Brain pericyte (primary cell): ENCODE measurements around the gene SLC16A8.
"Not testable (repeated sequence)": the region's sequence is repeated elsewhere in the genome, so short reads cannot be mapped to it uniquely, and the experiment has no call there.

Experiments used
- DNase-seq: peaks from one replicate; pipeline ENCODE4 v3.0.0-alpha.2; 2012; ENCODE audit warnings: low read depth, low spot score

The SLC16A8 gene, protein sequence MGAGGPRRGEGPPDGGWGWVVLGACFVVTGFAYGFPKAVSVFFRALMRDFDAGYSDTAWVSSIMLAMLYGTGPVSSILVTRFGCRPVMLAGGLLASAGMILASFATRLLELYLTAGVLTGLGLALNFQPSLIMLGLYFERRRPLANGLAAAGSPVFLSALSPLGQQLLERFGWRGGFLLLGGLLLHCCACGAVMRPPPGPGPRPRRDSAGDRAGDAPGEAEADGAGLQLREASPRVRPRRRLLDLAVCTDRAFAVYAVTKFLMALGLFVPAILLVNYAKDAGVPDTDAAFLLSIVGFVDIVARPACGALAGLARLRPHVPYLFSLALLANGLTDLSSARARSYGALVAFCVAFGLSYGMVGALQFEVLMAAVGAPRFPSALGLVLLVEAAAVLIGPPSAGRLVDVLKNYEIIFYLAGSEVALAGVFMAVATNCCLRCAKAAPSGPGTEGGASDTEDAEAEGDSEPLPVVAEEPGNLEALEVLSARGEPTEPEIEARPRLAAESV

DNA sequence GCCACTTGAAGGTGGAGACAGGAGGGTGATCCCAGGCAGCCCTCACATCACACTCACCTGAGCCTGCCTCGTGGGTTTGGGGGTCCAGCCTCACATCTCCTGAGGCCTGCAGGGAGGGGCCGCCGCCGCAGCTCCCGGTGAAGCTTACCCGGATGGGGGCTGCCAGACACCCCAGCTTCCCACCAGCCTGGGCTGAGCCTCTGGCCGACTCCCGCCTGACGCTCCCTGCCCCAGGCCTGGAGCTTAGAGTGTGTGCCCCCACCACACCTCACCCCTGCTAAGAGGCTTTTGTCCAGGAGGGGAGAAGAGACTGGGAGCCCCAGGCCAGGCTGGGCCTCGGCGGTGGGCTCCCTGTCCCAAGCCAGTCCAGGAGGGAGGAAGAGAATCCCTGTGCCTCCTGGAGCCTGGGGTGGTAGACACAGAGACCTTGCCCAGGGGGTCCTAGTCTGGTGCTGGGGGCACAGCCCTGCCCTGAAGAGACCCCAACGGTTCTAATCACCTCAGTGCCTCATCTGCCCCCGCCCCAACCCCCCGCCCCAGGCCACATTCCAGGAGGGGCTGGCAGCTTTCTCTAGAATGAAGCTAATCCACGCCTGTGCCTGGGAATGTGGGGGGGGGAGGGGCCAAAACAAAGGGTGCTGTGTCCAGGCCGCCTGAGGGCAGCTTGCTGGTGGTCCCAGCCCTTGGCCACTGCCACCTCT lies at the start of gene SLC16A8:
Gene SLC16A8 (minus strand): TSS at position 254 of the 701 bp plus-strand sequence. CDS start 1,311 bp downstream, outside the sequence.
- no peak for DNase-seq

DNA sequence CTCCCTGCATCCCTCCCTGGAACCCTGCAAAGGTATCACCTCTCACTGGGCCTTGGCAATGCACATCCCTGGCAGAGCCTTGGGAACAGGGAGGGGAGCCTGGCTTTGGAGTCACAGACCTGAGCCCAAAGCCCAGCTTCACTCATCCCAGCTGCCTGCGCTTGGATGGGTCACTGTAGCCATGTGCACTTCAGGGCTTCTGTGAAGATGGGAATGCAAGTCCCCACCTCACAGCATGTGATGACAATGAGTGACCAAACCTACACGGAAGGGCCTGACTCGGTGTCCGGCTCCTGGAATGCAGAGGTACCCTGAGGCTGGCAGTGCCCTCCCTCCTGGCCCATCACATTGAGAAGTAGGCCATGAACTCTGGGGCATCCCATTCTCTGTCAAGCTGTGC lies 49.3 kb upstream of the SLC16A8 start:
- no peak for DNase-seq

DNA sequence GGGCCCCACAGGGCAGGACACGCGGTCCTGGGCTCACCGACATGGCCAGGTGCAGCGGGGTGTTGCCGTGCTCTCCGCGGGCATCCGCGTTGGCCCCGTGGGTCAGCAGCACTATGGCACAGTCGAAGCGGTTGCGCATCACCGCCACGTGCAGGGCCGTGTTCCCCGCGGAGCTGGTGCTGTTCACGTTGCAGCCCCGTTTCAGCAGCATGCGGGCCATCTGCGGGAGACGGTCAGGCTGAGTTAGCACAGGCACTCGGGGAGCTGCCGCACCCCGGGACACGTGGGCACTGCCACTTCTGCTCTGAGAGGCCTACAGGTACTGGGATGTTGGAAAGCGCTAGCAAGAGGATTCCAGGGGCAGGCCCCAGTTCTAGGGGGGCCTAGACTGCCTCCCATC lies 48.8 kb upstream of the SLC16A8 start:
- no peak for DNase-seq

DNA sequence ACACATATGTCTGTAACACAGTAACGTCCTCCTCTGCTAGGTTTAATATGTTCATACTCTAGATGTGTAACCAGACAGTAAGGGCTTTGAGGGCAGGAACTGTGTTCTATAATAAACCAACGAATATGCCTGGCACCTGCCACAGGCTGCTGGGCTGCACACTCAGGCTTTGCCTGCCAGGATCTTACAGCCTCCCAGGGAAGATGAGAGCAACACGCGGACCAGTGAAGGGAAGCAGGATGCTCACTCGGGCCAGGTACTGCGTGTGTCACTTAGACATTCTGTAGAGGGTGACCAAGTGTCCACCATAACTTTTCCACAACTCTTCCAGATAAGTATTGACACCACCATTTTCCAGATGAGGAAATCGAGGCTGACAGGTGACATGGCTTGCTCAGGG lies 48.2 kb upstream of the SLC16A8 start:
- DNase-seq: no peak

DNA sequence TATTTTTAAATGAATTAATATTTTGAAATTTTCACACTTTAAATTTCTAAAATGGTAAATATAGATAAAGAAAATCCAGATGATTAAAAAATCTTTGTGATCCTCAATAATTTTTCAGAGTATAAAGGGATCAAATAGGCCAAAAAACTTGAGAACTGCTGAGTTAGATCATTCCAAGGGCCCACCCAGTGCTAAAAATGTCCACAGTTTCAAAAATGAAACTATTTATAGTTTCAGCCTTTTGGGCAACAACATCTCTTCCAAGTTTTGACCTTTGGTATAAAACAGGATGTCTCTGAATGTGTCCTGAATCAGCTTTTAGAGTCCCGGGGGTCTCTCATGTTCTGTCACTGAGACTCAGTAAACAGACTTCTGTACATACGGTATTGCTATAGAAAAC lies 47.4 kb upstream of the SLC16A8 start:
- no peak for DNase-seq

DNA sequence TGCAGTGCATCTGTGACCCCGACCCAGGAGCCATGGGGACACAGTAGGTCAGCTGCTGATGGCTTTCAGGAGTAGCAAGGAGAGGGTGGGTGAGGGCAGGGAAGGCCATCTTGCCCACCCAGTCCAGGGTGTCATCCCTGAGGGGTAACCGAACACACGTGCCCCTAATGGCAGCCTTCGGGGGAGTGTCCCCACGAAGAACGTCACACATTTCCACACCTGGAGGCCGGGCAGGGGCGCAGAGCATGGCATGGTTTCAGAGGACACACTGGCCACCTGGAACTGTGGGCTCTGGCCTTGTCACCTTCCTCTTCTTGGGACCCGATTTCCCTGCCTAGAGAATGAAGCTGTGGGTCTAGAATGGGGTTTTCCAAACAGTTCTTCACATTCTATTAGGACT lies 45.9 kb upstream of the SLC16A8 start:
- no peak for DNase-seq

DNA sequence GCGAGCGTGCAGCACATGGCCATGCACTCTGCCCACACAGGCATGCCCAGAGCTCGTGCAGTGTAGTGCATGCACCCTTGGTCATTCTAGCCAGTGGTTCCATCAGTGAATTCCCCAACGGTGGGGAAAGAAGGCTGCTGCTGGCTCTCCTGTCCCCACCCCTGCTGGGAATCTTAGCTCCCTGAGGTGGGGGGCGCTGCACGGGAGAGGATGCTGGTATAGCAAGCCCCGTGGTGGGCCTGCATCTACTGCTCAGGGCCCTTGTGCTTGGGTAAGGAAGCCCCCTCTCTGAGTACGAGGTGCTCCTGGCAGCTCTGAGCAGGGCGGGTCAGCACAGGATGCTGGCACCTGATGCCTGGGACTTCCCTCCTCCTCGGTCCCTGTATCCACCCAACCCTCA lies 45.0 kb upstream of the SLC16A8 start:
- DNase-seq: no peak

DNA sequence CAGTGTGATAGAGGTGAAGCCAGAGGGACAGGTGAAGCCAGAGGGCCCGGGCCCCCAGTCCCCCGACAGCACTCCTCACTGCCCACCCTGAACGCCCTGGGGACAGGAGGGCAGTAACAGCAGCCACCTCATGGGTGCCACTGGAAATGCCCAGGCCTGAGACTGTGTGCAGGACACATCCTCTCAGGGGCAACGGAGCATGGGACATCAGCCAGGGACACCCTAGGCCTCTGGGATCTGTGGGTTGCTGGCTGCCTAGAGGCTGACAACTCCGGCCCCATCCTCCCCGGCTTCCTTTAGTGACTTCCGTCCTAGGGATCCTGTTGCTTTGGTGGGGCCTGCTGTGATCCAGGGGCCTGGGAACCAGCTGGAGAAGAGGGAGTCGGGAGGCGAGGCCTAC lies 43.9 kb upstream of the SLC16A8 start:
- DNase-seq: no peak

DNA sequence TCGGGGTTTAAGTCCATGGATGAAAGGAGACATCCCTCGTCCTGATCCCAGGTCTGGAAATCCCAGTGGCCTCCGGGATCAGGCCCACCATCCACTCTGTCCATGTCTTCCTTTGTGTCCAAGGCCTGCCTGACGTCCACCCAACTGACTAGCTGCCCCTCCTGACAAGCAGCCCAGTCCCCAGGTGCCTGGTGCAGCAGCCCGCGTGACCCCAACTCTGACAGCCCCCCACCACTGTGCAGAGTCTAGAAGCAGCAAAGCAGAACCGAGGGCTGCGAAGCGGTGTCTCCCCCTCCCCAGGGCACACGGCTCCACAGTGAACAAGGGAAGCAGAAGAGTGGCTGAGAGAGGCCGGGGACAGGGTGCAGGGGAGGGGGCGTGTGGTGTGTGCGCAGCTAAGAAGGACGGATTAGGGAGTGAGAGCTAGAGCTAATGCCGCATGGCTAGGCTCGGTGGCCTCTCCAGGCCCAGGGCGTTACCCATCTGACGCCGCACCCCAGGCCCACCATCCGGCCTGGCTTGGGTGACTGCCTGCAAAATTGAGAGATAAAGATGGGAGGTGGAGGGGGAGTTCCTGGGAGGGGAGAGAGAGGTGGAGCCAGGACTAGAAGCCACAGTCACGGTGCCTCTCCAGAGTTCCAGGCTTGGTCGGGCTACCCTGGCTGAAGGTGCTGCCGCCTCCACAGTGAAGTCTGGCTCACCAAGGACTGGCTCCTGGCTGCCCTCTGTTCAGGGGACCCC lies 43.1 kb upstream of the SLC16A8 start:
- DNase-seq: no peak

DNA sequence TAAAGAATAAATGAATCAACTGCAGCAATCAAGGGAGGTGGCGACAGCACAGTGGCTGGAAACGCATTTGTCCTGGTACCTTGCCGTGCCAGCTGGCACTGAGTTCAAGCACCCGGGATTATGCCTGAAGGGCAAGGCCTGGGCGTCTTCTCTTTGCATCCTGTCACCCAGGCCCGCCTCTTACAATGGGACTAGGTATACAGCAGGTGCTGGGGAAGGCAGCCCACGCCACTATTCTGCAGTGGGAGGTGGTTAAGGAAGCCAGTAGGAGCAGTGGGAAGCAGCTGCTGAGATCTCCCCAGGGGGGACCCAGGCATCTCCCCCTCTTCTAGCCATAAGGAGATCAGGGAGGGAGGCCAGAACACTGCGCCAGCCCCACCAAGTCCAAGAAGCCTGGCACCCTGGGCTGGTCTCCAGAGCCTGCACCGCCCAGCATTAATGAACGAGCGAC lies 41.8 kb upstream of the SLC16A8 start:
- no peak for DNase-seq

DNA sequence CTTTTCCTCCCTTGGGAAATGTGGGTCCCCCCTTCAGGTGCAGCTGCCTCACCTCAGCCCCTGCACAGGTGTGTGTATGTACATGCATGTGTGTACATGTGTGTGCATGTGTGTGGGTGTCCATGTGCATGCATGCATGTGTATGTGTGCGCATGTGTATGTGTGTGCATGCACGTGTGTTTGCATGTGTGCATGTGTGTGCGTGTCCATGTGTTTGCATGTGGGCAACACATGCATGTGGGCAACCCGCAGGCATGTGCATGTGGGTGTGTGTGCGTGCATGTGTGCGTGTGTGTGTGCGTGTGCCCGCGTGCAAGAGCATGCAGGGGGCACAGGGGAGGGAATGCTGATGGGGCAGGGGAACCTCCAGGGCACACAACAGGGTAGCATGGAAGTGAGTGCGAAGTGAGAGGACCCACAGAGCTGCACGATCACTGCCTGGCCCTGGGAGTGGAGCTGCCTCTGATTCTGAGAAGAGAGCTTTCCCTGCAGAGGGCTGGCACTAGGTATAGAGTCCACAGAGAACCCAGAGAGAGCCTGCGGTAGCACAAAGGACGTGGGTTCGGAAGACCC lies 41.1 kb upstream of the SLC16A8 start:
- DNase-seq: no peak

DNA sequence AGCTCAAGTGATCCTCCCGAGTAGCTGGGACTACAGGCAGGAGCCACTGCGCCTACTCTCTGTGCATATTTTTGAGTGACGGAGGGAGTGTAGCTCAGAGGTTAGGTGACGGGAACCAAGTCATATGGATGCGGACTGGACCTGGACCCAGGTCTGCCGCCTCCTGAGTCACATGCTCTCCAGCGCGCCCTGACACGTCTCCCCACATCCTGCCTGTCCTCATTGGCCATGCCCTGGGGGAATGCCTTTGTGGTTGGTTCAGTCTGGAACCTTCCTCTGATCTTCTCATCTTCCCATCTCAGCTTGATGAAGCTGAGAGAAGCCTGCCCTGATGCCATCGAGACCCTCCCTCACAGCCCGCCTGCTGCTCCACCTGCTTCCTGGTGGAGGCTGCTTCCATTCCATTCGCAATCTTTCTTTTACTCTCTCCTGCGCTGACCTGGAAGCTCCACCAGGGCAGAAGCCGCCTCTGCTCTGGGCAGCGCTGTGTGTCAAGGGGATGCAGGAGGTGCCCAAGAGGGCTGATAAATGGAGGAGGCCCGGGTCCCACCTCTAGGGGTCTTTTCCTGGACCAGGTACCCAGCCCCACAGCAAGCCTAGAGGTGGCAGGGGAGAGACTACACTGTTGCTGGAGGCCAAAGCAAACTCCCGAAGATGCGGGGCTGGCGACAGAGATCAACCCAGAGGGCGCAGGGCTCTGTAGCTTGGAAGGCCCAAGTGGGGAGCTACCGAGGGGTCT lies 40.4 kb upstream of the SLC16A8 start:
- DNase-seq: no peak

DNA sequence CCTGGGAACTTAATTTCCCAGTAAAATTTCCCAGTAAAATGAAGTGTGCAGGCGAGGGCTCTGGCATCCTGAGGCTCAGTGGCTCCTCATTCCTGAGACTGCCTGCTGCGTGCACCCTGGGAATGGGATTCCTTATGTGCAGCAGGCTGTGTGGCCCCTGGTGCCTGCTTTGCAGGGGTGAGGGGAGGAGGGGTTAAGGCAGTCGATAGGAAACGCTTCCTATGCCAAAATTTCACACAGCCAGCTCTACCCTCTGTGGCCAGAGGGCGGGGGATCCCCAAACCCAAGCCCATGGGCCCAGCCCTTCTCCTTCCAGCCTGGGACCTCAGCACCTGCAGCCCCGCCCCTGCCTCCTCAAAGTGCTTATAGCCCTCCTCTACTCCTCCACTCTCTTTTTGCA lies 38.6 kb upstream of the SLC16A8 start:
- no peak for DNase-seq

DNA sequence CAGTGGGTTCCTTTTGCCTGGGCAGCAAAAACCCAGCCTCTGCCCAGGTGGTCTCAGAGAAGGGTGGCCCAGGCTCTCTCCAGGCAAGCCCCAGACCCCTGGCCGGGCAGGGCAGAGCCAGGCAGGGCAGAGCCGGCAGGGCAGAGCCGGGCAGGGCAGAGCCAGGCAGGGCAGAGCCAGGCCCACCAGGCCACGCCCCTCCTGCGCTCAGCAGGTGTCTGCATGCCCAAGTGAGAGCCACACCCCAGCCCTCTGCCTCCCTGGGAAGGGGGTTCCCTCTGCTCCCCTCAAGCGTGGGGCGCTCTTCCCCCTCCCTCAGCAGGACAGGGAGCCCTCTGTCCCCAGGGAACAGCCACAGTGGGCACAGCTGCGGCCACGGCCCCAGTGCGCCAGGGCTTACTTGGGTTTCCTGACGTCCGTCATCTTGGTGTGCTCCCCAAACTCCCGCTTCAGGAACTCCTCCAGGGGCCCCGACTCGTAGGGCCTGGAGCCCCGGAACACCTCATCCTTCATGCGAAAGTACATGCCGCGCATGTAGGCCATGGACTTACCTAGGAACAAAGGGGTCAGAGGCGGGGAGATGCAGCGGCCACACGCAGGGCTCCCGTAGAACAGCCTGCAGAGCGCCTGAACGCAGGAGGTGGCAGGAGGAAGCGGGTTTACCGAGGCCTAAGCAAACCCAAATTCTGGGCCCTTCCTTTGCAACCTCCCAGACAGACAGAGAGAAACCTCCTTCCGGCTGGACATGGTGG lies 36.6 kb upstream of the SLC16A8 start:
- DNase-seq: no peak

DNA sequence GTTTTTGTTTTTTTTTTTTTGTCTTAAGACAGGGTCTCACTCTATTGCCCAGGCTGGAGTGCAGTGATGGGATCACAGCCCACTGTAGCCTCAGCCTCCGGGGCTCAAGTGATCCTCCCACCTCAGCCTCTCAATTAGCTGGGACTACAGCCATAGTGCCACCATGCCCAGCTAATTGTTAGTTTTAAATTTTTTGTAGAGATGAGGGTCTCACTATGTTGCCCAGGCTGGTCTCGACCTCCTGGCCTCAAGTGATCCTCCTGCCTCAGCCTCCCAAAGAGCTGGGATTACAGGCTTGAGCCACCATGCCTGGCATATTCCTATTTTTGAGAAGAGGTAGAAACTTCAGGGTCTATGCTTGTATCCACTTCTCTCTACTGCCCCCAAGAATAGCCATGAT lies 34.8 kb upstream of the SLC16A8 start:
- DNase-seq: not testable (repeated sequence)

DNA sequence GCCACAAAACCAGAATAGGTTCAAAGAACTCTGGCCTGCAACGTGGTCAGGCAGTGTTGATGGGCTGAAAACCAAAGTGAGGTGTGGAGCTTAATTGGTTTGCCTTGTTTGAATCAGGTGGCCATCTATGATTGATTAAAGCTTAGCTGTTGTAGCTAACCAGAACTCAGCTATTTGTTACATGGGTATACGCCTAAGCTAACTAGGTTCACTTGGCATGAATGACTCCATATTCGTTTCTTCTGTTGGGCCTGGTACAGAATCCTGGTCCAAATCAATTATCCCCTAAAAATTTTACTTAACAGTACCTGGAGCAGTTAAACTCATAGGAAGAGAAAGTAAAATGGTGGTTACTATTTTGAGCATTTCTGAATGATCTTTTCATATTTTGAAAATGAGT lies 34.2 kb upstream of the SLC16A8 start:
- no peak for DNase-seq

DNA sequence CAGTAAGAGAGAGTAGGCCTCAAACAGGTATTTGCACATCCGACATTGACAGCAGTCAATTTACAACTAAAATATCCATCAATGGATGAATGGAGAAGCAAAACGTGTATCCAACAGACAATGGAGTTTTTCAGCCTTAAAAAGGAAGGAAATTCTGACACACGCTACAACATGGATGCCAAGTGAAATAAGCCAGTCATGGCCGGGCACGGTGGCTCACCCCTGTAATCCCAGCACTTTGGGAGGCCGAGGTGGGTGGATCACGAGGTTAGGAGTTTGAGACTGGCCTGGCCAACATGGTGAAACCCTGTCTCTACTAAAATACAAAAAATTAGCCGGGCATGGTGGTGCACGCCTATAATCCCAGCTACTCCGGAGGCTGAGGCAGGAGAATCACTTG lies 33.6 kb upstream of the SLC16A8 start:
- DNase-seq: not testable (repeated sequence)

DNA sequence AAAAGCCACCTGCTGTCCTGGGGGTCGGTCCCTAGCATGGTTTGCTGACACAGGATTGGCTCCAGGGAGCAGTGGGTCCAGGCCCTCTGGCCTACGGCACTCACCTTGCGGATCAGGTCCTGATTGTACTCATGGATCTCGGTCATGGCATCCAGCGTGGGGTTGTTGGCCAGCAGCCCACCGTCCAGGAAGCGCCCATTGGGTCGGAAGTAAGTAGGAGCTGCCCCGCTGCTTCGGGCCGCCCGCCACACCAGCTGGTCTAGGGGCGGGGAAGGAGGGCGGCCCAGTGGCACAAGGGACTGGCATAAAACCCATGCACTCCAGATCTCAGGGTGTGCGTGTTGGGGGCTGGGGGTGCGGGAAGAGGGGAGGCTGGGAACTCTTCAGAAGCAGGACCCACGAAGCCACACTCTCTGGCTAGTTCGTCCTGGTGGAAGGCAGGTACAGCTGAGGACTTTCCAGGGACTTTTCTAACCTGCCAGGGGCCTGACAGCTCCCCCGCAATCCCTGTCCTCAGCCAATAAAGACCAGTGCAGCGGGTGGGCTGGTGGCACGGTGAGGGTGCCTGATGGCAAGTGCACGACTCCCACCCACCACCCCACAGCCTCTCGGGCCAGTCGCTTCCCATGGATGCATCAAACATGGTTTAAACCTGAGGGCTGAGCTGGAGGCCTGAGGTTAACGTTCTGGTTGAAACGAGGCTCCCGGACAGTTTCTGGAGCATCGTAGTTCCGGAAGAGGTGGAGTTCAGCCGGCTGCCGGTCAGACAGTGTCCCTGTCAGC lies 31.6 kb upstream of the SLC16A8 start:
- DNase-seq: no peak
